Measurements from ENCODE around the gene TSPEAR.

DNA sequence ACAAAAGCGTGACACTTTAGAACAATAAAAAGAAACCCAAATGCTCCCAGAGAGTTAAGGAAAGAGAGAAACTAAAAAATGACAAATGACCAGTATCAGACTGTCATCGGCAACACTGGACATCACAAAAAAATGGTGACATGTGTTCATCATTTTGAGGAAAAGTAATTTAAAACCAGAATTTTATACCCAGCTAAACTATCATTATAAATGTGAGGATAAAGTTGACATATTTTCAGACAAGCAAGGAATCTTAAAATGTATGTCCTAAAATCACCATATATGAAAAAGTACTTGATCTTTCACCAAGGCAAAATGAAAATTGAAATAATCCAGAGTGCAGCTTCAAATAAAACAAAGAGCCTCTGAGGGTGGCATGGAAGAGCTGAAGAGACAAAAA lies 66.5 kb downstream of the TSPEAR start:
- TF ChIP-seq, protein P1, sequence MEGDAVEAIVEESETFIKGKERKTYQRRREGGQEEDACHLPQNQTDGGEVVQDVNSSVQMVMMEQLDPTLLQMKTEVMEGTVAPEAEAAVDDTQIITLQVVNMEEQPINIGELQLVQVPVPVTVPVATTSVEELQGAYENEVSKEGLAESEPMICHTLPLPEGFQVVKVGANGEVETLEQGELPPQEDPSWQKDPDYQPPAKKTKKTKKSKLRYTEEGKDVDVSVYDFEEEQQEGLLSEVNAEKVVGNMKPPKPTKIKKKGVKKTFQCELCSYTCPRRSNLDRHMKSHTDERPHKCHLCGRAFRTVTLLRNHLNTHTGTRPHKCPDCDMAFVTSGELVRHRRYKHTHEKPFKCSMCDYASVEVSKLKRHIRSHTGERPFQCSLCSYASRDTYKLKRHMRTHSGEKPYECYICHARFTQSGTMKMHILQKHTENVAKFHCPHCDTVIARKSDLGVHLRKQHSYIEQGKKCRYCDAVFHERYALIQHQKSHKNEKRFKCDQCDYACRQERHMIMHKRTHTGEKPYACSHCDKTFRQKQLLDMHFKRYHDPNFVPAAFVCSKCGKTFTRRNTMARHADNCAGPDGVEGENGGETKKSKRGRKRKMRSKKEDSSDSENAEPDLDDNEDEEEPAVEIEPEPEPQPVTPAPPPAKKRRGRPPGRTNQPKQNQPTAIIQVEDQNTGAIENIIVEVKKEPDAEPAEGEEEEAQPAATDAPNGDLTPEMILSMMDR (IDR thresholded peaks at IDR 0.05), result no peak
- no peak for TF ChIP-seq EZH2 (IDR thresholded peaks at IDR 0.05; ENCODE audit: borderline replicate concordance, insufficient read depth, low read depth, low read length, poor library complexity, severe bottlenecking)

Data from B cell (primary cell).